ENCODE measurements around the gene KLK15. TPM values are rescaled to one million over a fixed set of nuclear protein-coding genes. Genes with fewer than 3 reads are reported as not detected.
A peak's percentile ranks its signal among the peaks of the same experiment; 100 is the strongest.

KLK15 gene
- total and polyA plus RNA-seq, 2 experiments from 2014 or later, result not detected

- Histone ChIP-seq H3K36me3 (no peaks in the 10 kb centered on the region), H3K9me3 (ENCODE audit: low read depth) (no peaks in the 10 kb centered on the region), H3K4me1 (ENCODE audit: low read depth) (no peaks in the 10 kb centered on the region), H3K27me3 (peaks cover 43% of the 10 kb centered on the region), H3K27ac (no peak overlapping the region), H3K4me3 (no peak overlapping the region)
- DNase-seq (ENCODE audit: low read depth in 1 of 2, low spot score in 1 of 2), result no peak
- no peak for TF ChIP-seq CTCF (IDR thresholded peaks at IDR 0.05; ENCODE audit: low read depth, low read length)
These were observed 43.1 kb upstream of the KLK15 start for GRCh38 chr19:50876456-50876855.

DNA sequence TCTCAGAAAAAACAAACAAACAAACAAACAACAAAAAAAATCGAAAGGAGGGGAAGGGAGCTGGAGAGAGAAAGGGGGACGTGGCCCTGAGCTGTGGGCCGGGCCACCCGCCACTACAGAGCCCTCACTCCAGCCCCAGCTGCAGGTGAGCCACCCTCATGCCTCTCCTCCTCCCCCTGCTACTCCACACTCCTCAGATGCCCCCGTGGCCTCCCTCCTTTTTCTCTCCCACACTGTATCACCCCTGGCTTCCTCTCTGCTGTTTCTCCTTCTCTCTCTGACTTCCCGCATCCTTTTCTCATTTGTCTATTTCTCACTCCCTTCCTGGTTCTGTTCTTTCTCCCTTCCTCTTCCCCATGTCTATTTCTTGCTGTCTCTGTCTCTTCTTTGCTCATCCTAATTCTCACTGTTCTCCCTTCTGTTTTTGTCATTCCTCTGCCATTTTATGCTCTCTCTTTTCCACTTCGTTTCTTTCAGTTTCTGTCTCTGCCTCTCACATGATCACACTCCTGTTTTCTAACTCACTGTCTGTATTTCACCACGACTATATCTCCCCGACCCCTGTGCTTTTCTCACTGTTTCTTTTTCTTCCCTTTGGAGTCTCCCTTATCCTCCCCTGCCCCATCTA is 42.5 kb upstream of the KLK15 start:
- no peak for DNase-seq (ENCODE audit: low read depth in 1 of 2, low spot score in 1 of 2)
- Histone ChIP-seq H3K36me3 (no peaks in the 10 kb centered on the region), H3K4me1 (ENCODE audit: low read depth) (no peaks in the 10 kb centered on the region), H3K27me3 (peaks cover 49% of the 10 kb centered on the region), H3K4me3 (no peak overlapping the region), H3K9me3 (ENCODE audit: low read depth) (no peaks in the 10 kb centered on the region), H3K27ac (no peak overlapping the region)
- no peak for TF ChIP-seq CTCF (IDR thresholded peaks at IDR 0.05; ENCODE audit: low read depth, low read length)

DNA sequence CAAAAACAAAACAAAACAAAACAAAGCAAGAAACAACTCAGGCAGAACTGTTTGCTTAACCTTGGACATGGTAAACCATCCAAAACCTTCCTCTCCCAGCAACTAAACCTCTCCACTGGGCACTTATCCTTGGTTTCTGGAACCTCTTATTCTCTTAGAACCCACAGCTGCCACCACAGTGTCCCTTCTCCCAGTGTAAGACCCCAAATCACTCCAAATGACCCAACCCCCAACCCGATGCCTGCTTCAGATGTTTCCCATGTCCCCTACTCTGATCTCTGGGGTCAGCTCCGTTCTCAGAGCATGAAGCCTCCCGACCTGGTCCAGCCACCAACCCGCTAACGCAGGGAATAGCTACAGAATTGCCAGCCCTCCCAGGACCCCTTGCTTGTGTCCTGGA is 40.8 kb upstream of the KLK15 start:
- peaks cover 60% of the 10 kb centered on the region for H3K27me3 ChIP-seq
- no peak for DNase-seq (ENCODE audit: low read depth in 1 of 2, low spot score in 1 of 2)
- no peaks in the 10 kb centered on the region for H3K36me3 ChIP-seq
- no peaks in the 10 kb centered on the region for H3K4me1 ChIP-seq (ENCODE audit: low read depth)
- H3K27ac ChIP-seq, result no peak overlapping the region
- TF ChIP-seq CTCF (IDR thresholded peaks at IDR 0.05; ENCODE audit: low read depth, low read length), result no peak
- H3K4me3 ChIP-seq, result no peak overlapping the region
- no peaks in the 10 kb centered on the region for H3K9me3 ChIP-seq (ENCODE audit: low read depth)

GRCh38 chr19:50873056-50873455 is 39.7 kb upstream of the KLK15 start, which contains the start of gene KLK2:
Gene KLK2, plus strand, starts transcription at chr19:50873439. Its CDS starts 35 bp downstream, at chr19:50873474.
- TF ChIP-seq CTCF (IDR thresholded peaks at IDR 0.05; ENCODE audit: low read depth, low read length), result no peak
- peaks cover 60% of the 10 kb centered on the region for H3K27me3 ChIP-seq
- no peak for DNase-seq (ENCODE audit: low read depth in 1 of 2, low spot score in 1 of 2)
- H3K4me1 ChIP-seq (ENCODE audit: low read depth), result no peaks in the 10 kb centered on the region
- H3K4me3 ChIP-seq, result no peak within 1 kb of the TSS
- no peaks in the 10 kb centered on the region for H3K9me3 ChIP-seq (ENCODE audit: low read depth)
- H3K27ac ChIP-seq, result no peak within 1 kb of the TSS
- no peaks in the 10 kb centered on the region for H3K36me3 ChIP-seq

DNA sequence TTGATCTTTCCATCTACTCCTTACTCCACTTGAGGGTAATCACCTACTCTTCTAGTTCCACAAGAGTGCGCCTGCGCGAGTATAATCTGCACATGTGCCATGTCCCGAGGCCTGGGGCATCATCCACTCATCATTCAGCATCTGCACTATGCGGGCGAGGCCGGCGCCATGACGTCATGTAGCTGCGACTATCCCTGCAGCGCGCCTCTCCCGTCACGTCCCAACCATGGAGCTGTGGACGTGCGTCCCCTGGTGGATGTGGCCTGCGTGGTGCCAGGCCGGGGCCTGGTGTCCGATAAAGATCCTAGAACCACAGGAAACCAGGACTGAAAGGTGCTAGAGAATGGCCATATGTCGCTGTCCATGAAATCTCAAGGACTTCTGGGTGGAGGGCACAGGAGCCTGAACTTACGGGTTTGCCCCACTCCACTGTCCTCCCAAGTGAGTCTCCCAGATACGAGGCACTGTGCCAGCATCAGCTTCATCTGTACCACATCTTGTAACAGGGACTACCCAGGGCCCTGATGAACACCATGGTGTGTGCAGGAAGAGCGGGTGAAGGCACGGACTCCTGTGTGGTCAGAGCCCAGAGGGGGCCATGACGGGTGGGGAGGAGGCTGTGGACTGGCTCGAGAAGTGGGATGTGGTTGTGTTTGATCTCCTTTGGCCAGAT is 37.2 kb upstream of the KLK15 start:
- Histone ChIP-seq H3K4me1 (ENCODE audit: low read depth) (no peaks in the 10 kb centered on the region), H3K4me3 (no peak overlapping the region), H3K27me3 (peaks cover 49% of the 10 kb centered on the region), H3K9me3 (ENCODE audit: low read depth) (no peaks in the 10 kb centered on the region), H3K27ac (no peak overlapping the region), H3K36me3 (no peaks in the 10 kb centered on the region)
- TF ChIP-seq CTCF (IDR thresholded peaks at IDR 0.05; ENCODE audit: low read depth, low read length), result peak; percentile 20
- peak in 1 of 2 donors; percentile 21 for DNase-seq (ENCODE audit: low read depth in 1 of 2, low spot score in 1 of 2)
